GM21367 (cell line): ENCODE results near the gene ANKRD34A.
A peak's percentile ranks its signal among the peaks of the same experiment; 100 is the strongest.
"Not testable (repeated sequence)": the region's sequence is repeated elsewhere in the genome, so short reads cannot be mapped to it uniquely, and the experiment has no call there.

Experiments
- ATAC-seq: cut with Tn5 transposase; IDR thresholded peaks from one replicate; pipeline ENCODE4 v1.9.1; 2021; ENCODE audit not compliant: unreplicated experiment

ANKRD34A gene

GRCh38 chr1:145949219-145949618 is 15.2 kb downstream of the ANKRD34A start:
- no peak for ATAC-seq

GRCh38 chr1:145947551-145947950 is 16.8 kb downstream of the ANKRD34A start:
- no peak for ATAC-seq

GRCh38 chr1:145946477-145946986 is 17.8 kb downstream of the ANKRD34A start:
- ATAC-seq: no peak

- no peak for ATAC-seq
These were observed 19.8 kb downstream of the ANKRD34A start for GRCh38 chr1:145944532-145944931.

GRCh38 chr1:145942871-145943270 is 21.5 kb downstream of the ANKRD34A start:
- no peak for ATAC-seq

GRCh38 chr1:145942405-145942804 is 22.0 kb downstream of the ANKRD34A start:
- no peak for ATAC-seq

- ATAC-seq: no peak
These were observed 26.9 kb downstream of the ANKRD34A start for GRCh38 chr1:145937436-145937835.

GRCh38 chr1:145936247-145936646 is 28.1 kb downstream of the ANKRD34A start:
- no peak for ATAC-seq

- ATAC-seq: no peak
These were observed 28.7 kb downstream of the ANKRD34A start for GRCh38 chr1:145935708-145936107.

GRCh38 chr1:145932522-145933009 is 31.8 kb downstream of the ANKRD34A start:
- not testable (repeated sequence) for ATAC-seq

GRCh38 chr1:145927916-145928643 is 36.3 kb downstream of the ANKRD34A start:
- no peak for ATAC-seq

- ATAC-seq: peak; percentile 88
These were observed 37.1 kb downstream of the ANKRD34A start, which contains the start of gene RBM8A for GRCh38 chr1:145927063-145927886. RBM8A (minus strand) TSS chr1:145927484; CDS start chr1:145927426, 58 bp downstream.

GRCh38 chr1:145926686-145927062 is 37.7 kb downstream of the ANKRD34A start:
- peak; percentile 9 for ATAC-seq

GRCh38 chr1:145922266-145922665 is 42.1 kb downstream of the ANKRD34A start:
- ATAC-seq: no peak

- not testable (repeated sequence) for ATAC-seq
These were observed 44.1 kb downstream of the ANKRD34A start for GRCh38 chr1:145920297-145920696.

- ATAC-seq: peak; percentile 66
These were observed 45.1 kb downstream of the ANKRD34A start for GRCh38 chr1:145918992-145919939.

GRCh38 chr1:145918144-145918991 is 46.0 kb downstream of the ANKRD34A start, which contains the start of gene PEX11B:
PEX11B (minus strand) TSS chr1:145918717; CDS start chr1:145918688, 29 bp downstream.
- ATAC-seq: peak; percentile 60

- no peak for ATAC-seq
These were observed 46.8 kb downstream of the ANKRD34A start for GRCh38 chr1:145917595-145917994.

GRCh38 chr1:145916745-145917144 is 47.6 kb downstream of the ANKRD34A start:
- no peak for ATAC-seq
